Measurements from ENCODE around the gene LRRC37A.
A peak's percentile ranks its signal among the peaks of the same experiment; 100 is the strongest.
"Not testable (repeated sequence)": the region's sequence is repeated elsewhere in the genome, so short reads cannot be mapped to it uniquely, and the experiment has no call there.

Gene LRRC37A

DNA sequence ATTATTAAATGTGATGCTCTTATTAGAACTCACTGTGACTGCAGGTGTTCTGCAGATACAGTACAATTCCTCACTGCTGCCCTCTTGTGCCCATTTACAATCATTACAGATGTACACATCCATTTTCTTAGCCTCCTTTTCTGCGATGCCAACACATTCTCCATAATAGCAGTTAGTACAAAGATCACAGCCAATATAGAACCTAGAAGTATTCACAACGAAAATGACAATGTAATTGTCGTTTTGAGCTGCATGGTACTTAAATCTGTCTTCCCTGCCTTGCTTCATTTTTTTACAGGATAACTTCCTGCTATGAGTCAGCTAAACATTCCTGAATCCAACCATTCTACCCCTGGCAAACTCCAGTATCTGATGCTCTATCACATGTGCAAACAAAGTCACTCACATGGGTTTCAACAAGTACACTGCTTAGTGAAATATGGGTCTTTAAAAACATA, 8.1 kb upstream of the LRRC37A start:
- DNase-seq = peak; percentile 81 to 92

DNA sequence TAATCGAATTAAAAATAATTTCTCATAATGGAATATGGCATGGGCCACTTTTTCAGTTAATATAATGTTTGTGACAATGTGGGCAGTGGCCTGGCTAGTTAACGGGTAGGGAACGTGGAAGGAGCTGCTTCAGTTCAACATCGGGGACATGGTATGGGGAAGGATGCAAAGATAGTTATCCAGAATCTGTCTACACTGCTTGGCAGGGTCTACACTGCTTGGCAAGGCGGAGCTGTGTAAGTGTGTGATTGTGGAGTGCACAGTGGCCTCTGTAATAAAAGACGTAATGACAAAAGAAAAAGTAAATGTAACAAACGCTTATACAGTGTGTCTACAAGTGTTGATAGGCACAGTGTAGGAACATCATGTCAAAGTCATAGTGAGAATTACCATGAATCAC, 7.3 kb upstream of the LRRC37A start:
- DNase-seq = not testable (repeated sequence)

DNA sequence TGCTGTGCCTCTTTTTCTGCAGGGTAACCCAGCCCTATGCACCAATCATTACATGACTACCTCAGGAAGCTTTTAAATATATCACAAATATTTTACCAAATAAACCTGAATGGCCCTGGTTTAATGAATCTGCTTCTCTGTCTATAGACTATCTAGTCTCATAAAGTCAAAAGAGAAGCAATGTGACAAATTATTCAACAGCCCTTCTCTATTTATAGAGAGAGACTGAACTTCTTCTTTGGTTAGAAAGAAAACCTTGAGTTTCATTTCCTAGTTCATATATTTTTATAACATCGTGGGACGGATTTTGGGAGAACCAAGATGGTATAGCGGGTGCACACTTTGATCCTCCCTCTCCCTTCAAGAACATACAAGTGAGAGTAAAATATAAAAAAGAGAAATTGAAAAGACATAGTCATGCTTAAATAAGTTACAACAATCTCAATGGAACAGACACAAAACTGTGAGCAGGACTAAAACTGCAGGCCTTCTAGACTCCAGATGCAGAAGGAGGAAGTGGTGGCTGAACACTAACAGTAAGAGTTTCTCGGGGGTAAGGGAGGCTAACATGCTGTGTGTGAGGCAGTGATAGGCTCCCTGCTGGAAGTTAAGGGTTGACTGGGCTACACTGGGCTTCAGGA, 3.9 kb upstream of the LRRC37A start:
- peak in 1 of 2 experiments; percentile 51 for DNase-seq

DNA sequence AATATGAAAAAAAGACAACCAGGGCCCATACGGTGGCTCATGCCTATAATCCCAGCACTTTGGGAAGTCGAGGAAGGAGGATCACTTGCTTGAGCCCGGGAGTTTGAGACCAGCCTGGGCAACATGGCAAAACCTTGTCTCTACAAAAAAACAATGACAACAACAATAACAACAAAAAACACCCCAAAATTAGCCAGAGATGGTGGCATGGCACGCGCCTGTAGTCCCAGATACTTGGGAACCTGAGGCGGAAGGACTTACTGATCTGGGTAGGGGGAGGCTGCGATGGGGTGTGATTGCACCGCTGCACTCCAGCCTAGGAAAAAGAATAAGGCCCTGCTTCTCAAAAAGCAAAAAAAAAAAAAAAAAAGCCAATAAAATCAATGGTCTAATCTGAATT, 3.3 kb upstream of the LRRC37A start:
- DNase-seq = not testable (repeated sequence)

DNA sequence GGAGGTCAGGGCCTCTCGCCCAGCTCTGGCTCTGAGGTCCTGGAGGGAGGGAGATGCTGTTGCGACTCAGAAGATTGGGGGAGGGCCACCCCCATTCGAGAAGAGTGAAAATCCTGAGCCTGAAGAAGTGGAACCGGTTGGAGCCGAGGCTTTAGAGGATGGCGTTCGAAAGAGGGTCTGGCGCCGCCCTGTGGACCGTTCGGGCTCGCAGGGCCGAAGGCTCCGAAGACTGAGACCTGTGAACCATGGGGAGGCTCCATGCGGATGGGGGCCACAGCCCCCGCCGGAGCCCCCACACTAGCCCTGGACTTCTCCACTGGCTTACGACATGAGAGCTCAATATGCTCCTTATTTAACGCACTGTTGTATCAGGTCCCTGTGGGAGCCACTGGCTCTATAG, 46.3 kb downstream of the LRRC37A start:
- DNase-seq = not testable (repeated sequence)

DNA sequence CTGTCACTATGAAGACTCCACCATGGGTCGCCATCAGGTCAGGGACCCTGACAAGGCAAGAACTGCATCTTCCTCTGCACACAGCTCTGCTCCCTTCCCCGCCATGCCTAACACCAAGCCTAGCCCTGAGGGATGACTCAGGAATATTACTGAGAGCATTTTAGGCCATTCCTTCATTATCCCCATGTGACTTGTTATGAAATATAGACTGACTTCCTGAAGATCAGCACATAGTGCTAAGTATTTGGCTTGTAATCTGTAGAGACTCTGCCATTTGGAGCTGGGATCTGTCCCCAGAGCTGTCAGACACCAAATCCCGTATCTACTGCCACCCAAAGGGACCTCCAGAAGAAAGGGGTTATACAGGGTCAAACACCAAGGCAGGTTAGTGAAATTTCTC, 47.2 kb downstream of the LRRC37A start:
- DNase-seq = not testable (repeated sequence)

DNA sequence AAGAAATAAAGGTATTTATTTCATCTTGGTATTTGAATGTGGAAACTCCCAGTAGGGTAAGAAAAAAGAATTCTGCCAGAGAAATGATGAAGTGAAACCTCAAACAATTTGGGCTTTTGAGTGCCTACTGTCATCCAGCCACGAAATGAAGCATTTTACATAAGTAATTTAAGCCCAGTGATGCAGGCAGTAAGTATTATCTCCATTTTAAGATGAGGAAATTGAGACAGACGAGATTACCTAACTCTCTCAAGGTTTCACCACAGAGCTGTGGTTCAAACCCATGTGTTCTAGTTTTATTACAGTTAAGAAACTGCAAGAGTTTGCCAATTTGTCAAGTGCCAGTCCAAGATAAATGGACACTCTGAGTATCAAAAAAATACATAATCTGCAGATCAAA, 53.4 kb downstream of the LRRC37A start:
- DNase-seq = not testable (repeated sequence)

DNA sequence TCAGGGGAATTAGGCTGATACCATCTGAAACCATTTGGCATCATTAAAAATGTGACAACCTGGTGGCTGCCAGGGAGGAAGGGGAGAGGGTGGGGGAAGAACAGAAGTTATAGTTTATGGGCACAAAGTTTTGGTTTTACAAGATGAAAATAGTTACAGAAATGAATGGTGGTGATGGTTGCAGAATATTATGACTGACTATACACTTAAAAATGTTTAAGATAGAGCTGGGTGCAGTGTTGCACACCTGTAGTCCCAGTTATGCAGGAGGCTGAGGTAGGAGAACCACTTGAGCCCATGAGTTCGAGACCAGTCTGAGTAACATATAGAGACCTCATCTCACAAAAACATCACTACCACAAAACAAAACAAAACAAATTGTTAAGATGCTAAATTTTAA, 54.1 kb downstream of the LRRC37A start:
- not testable (repeated sequence) for DNase-seq

DNA sequence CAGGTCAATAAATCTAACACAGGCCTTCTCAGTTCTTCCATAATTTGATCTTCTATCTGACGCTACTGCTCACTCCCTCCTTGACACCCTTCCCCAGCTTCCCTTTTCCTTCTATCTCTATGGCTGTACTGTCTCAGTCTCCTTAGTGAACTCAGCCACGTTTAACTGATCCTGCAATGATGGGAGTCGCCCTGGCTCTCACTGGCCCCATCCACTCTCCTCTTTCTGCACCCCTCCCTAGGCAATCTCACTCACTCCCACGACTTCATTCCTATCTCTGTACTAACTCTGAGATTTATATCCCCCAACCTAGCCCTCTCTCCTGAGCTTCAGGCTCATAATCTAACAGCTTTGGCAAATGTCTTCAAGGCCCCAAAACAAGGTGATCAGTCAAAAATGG, 58.9 kb downstream of the LRRC37A start:
- not testable (repeated sequence) for DNase-seq

DNA sequence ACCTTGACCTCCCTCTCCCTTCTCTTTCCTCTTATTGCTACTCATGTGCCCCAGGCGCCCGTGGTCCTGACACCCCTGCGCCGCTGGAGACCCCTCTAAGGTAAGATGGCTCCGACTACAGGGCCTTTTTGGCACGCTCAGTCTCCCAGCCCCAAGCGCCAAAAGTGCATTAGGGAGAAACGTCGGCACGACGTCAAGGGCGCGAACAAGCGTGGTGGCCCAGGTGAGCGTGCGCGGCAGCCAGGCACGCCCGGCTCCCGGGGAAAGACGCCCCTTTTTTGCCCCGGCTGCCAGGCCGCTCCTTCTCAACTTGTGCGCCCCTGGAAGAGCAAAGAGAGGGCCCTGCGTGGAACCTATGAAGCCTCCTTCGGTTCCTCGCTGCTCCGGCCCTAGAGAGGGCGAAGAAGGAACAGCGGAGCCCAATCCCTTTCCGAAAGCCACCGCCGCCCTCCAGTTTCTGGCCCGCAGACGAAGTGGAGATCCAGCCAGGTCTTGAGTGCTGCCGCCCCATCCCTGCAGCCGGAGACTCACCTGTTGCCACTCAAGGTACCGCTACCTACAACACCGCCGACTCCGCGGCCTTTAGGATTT, 66.3 kb downstream of the LRRC37A start:
- not testable (repeated sequence) for DNase-seq

DNA sequence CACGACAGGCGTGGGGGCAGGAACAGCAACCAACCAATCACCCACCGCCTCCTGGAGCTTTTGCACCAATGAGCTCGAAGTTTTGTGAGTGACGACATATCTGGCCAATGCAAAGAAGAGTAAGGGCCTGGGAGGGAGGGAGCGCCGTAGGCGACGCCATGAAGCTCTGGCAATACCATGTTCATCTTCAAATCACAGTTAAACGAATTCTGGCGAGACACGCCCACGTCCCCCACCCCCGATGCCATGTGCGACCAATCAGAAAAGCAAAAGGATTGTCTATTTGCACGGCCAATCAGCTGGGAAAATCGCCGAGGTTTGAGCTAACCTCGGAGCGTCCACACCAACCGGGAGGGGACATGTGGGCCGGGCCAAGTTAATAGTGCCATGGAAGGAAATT, 66.8 kb downstream of the LRRC37A start, which contains the start of gene ARL17B:
ARL17B (minus strand) TSS at position 12 of the 400 bp plus-strand sequence. CDS start 3,369 bp downstream, outside the sequence.
- DNase-seq = not testable (repeated sequence)

DNA sequence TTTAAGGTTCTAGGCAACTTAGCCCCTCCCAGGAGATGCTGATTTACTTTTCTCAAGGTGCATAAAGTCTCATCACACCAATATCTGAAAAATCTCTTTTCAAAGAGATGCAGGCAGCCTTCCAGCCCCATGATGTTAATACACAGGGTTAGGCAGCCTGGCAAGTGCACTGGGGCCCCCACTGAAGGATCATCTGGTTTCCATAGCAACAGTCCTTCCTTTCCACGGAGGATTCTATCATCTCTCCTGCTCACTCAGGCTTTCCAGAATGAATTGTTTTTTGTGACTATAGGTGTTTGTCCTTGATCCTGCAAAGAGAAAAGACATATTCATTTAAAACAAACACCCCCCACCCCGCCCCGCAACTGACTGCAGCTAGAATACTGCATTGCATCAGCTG, 72.6 kb downstream of the LRRC37A start:
- DNase-seq = not testable (repeated sequence)

DNA sequence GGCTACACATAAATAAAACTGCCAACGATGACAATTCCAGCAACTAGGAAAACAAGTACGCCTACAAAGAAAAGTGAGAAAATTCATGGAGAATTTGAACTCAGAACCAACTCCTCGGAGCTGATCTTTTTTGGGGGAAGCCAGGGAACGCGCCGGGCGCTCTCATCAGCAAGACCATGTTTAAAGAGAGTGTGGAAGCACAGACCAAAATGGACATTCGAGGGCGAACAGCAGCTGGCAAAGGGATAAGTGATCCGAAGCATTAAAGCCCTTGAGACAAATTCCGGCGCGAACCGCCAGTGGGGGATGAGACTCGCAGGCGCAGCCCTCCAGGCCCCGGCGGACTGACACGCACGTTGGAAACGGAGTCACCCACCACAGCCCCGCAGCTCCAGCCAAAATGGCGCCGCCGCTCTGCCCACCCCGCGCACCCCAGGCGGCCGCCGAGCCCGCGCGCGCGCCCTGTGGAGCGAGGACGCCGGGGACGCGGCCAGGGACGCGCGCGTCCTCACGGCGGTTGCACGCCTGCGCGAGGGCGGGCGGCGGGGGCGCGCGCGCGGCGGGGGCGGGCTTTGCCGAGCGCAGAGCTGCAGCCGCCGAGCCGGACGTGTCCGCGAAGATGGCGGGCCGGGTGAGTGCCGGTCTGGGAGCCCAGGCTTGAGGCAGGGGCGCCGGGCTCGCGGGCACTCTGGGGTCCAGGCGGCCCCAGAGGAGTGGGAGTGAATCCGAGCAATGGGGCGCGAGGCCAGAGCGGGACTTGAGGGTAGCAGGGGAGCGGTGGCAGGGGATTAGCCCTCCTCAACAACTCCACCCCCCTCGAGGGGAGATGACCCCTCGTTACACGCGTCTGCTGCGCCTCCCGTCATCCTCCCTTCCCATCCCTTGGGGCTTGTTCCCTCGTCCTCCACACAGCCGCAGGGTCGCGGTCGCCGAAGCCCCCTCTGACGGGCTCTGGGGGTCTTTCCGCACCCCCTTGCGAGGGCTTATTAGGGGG, 77.6 kb downstream of the LRRC37A start:
- DNase-seq = not testable (repeated sequence)

DNA sequence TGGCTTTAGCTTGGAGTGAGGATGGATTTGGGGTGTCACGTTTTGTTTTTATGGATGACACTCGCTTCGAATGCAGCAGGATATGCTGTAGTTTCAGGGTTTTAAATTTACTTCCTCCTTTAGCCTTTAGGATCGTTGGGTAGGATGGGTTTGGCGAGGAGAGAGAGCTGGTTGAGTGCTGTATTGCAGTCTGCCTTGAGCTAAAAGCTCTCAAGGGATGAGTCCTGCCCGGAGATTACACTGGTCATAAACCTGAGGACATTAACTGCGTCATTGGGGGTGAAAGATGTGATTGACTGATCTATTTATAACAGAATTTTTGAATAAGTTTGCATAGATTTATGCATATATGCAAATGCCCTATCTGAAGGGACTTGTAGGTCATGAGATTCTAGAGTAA, 78.5 kb downstream of the LRRC37A start:
- DNase-seq = not testable (repeated sequence)

DNA sequence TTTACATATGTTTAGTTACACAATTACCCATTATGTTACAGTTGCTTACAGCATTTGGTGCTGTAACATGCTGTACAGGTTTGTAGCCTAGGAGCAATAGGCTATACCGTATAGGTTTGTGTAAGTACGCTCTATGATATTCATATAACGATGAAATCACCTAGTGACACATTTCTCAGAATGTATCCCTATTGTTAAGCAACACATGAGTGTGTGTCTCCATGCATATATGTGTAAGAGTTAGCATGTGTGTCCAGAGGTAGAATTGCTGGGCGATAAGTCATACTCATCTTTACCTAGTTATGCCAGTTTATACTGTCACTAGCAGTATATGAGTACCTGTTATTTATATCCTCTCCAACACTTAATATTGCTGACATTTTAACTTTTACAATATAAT, 88.2 kb downstream of the LRRC37A start:
- not testable (repeated sequence) for DNase-seq

DNA sequence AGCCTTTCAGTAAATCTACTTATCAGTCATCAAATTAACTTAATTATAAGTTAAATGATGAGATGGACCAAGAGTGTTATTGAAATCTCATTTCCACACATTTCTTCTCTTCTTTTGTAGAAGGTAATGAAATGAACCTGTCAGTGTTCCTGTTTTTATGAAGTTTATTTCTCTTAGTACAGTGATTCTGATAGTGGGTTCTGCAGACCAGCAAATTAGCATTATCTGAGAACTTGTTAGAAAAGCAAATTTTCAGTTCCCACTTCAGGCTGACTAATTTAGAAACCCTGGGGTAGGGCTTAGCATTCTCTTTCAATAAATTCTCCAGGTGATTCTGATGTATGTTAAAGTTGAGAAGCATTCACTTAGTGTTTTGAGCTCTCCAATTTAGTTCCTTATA, 90.6 kb downstream of the LRRC37A start:
- not testable (repeated sequence) for DNase-seq
